HG02981 (cell line): Measurements from ENCODE around the gene AP5B1.
A peak's percentile ranks its signal among the peaks of the same experiment; 100 is the strongest.

ENCODE experiments used
- ATAC-seq: cut with Tn5 transposase; IDR thresholded peaks from one replicate; pipeline ENCODE4 v1.9.1; 2021; ENCODE audit warnings: mild to moderate bottlenecking, moderate library complexity; ENCODE audit not compliant: unreplicated experiment

AP5B1 gene

GRCh38 chr11:65802841-65803240 is 22.1 kb upstream of the AP5B1 start:
- ATAC-seq = no peak

GRCh38 chr11:65801153-65801987 is 20.6 kb upstream of the AP5B1 start:
- no peak for ATAC-seq

GRCh38 chr11:65798882-65799281 is 18.1 kb upstream of the AP5B1 start:
- ATAC-seq = no peak

GRCh38 chr11:65797711-65798110 is 16.9 kb upstream of the AP5B1 start:
- ATAC-seq = no peak

GRCh38 chr11:65796726-65797601 is 16.2 kb upstream of the AP5B1 start:
- no peak for ATAC-seq

- ATAC-seq = no peak
These were observed 14.1 kb upstream of the AP5B1 start for GRCh38 chr11:65794570-65795510.

GRCh38 chr11:65793625-65794400 is 13.0 kb upstream of the AP5B1 start:
- no peak for ATAC-seq

GRCh38 chr11:65793144-65793581 is 12.4 kb upstream of the AP5B1 start:
- no peak for ATAC-seq

- ATAC-seq = no peak
These were observed 11.7 kb upstream of the AP5B1 start for GRCh38 chr11:65792456-65792855.

GRCh38 chr11:65791719-65792213 is 11.0 kb upstream of the AP5B1 start:
- ATAC-seq = peak; percentile 75

- no peak for ATAC-seq
These were observed 10.3 kb upstream of the AP5B1 start for GRCh38 chr11:65790902-65791650.

- ATAC-seq = no peak
These were observed 9.5 kb upstream of the AP5B1 start for GRCh38 chr11:65790104-65790901.

- no peak for ATAC-seq
These were observed 8.7 kb upstream of the AP5B1 start for GRCh38 chr11:65789230-65790103.

- ATAC-seq = no peak
These were observed 8.0 kb upstream of the AP5B1 start for GRCh38 chr11:65788821-65789220.

GRCh38 chr11:65787649-65788622 is 7.2 kb upstream of the AP5B1 start:
- no peak for ATAC-seq
